HG03442 (cell line): ENCODE data around the gene RBBP5.

Experiments
- ATAC-seq: cut with Tn5 transposase; IDR thresholded peaks from one replicate; pipeline ENCODE4 v1.9.1; 2021; ENCODE audit warnings: mild to moderate bottlenecking, moderate library complexity; ENCODE audit not compliant: unreplicated experiment

The RBBP5 gene

DNA sequence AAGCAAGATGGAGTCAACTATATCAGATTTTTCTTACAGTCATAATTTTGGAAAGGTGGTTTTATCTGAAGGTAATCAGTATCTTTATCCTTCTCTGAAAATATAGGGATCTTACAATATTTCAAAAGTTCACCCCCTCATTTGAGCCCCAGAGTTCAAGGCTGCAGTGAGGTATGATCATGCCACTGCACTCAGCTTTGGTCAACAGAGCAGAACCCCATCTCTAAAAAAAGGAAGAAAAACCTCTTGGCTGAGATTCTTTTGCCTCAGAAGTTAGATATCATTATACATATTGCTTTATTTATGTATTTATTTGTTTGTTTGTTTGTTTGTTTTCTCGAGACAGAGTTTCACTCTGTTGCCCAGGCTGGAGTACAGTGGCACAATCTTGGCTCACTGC is 11.5 kb upstream of the RBBP5 start:
- ATAC-seq: no peak

DNA sequence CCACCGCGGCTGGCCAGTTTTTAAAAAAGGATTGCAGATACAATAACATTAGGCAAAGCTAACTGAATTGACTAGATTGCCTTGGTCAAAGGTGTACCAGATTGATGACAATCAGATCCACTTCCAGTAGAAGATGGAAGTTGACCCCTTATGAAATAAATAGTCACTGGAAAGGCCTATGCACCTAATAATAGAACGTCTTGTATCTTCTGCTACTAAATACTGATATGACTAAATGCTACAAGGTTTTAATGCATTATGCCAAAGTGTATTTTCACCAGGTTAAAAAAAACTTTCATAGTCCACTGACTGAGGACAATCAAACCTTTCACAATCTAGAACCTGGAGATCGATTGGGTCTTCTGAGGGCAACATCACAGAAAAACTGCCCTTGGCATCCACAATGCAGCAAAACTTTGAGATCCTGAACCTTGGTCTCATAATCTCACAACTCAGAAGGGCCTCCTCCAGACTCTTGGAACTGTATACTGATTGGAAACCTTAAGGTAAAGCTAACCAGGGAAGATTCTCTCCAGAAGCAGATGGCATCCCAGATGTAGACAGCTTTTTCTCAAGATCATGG is 7.8 kb upstream of the RBBP5 start:
- ATAC-seq: no peak

DNA sequence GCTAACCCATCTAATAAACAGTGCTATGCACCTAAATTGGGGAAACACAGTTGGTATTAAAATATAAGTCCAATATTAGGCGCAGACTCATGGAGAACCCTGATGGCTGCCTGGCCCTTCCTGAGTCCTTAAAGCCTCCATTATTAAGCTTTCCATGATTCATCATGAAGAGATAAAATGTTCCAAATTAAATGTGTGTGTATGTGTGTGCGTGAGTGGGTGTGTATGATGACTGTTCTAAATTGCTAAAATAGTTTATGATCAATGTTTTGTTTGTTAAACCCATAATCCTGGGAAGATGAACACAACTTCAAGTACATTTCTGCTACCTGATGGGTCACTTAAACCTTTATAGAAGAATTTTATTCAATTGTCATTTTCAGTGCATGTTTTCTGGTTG is 6.3 kb upstream of the RBBP5 start:
- ATAC-seq: no peak

DNA sequence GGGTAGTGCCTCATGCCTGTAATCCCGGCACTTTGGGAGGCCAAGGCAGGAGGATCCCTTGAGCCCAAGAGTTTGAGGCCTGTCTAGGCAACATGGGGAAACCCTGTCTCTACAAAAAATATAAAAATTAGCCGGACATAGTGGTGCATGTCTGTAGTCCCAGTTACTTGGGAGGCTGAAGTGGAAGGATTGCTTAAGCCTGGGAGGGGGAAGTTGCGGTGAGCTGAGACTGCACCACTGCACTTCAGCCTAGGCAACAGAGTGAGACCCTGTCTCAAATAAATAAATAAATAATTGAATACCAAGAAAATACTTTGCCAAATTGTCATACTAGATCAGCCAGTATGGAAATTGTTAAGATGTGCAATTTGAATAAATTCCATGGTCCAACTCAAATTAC is 5.9 kb upstream of the RBBP5 start:
- ATAC-seq: no peak

DNA sequence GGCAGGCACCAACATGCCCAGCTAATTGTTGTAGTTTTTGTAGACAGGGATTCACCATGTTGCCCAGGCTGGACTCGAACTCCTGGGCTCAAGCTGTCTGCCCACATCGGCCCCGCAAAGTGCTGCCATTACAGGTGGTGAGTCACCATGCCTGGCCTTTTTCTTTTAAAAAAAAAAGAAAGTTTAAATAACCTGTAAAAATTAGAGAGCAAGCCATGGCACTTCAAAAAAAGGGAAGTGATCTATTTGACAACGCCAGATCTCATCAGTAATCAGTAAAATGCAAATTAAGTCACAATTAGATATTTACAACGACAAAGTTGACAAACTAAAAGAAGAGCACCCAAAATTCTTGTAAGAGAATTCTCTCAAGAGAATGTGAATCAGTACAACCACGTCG is 2.9 kb upstream of the RBBP5 start:
- ATAC-seq: no peak

DNA sequence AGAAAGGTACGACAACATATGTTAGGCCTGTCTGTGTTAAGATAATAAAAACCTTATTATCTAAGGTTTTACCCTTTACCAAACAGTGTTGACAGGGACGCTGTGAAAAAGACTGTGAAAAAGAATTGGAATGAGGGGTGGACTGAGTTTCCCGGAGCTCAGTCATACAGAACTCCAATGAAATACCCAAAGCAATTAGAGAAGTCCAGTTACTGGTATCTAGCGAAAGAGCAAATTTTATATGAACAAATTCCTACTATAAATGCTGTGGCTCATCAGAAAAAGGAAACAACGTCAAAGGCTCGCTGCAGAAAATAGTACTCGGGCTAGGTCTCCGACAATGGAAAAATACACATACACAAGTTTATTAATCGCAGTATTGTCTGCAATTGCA is 708 bp upstream of the RBBP5 start:
- ATAC-seq: no peak

DNA sequence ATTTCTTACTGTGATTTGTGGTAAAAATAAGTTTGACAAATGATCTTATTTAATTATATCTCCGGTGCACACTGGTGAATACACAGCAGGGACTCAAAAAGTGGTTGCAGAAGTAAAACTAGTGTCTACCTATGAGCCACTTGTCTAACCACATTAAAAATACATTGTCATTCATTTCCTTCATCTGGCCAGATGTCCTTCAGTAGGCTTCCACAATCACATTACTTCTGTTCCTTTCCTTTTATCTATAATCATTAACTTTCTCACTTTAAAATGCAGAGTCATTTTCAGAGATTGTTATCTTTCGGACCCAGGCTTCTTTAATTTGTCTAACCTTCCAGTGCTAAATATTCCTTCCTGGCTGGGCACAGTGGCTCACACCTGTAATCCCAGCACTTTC is 3.0 kb downstream of the RBBP5 start:
- ATAC-seq: no peak

DNA sequence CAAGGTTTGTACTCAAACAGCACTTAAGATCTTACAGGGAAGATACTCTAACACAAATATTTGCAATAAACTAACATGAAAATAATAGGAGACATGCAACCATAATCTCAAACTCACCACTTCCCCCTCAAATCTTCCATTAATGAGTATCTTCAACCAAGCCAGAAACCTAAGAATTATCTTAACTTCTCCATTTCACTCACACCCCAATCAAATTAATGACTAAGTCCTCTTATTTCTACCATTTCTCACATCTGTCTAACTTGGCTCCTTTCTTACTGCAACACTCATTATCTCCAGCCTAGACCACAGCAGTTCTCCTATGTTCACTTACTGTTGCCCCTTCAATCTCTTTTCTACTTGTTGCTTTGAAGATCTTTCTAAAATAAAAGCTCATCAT is 10.4 kb downstream of the RBBP5 start:
- no peak for ATAC-seq

DNA sequence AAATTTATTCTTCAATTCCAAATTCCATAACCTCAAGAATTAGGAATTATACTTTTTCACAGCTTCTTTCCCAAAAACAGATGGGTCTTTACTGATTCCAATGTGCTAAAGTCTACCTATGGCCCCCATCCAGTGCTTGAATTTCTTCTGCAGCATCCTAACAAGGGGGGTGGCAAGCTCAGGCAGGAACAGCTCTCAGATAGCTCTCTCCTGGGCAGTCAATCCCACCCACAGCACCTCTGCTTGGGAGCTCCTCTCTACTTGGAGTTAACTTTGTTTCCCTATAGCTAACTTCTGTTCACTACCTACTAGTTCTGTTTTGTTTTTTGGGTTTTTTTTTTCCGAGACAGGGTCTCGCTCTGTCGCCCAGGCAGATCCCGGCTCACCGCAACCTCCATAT is 12.1 kb downstream of the RBBP5 start:
- no peak for ATAC-seq

DNA sequence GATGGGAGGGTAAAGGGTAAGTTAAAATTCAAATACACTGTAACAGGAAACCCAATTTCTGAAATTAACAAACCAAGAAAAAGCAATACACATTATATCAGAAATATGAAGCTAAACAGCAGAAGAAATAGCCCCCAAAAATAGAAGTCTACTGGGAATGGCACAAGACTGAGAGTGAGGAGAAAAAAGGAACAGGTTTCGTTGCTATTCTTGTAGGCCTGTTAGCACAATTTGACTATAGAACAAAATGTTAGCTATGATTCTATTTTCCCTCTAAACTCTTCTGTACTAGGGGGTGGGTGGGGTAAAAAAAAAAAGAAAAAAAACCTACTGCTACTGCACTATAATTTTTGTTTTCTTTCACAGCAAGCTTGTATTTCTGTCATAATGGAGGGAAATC is 12.5 kb downstream of the RBBP5 start:
- no peak for ATAC-seq

DNA sequence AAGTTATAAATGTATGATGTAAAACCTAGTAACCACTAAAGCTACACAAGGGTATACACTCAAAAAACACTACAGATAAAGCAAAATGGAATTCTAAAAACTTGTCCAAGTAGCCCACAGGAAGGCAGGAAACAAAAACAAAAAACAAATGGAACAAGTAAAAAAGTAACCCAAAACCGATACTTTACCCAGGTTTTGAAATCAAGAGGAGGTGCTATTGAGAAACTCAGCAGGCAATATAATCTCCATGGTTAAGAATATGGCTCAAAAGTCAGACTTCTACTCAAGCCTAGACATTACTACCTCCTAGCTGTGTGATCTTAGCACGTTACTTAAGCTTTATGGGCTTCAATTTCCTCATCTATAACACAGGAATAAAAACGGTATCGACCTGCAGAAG is 13.3 kb downstream of the RBBP5 start:
- no peak for ATAC-seq

DNA sequence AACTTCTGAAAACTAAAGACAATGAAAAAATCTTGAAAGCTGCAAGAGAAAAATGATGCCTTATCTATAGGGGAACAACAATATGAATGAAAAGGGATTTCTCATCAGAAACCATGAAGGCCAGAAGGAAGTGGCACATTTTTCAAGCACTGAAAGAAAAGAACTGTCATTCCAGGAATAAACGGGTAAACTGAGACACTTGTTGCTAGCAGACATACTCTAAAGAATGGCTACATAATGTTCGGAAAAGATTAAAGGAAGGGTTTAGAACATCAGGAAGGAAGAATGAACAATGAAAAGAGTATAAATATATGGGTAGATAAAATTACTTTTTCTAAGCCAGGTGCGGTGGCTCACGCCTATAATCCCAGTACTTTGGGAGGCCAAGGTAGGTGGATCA is 14.5 kb downstream of the RBBP5 start:
- no peak for ATAC-seq

DNA sequence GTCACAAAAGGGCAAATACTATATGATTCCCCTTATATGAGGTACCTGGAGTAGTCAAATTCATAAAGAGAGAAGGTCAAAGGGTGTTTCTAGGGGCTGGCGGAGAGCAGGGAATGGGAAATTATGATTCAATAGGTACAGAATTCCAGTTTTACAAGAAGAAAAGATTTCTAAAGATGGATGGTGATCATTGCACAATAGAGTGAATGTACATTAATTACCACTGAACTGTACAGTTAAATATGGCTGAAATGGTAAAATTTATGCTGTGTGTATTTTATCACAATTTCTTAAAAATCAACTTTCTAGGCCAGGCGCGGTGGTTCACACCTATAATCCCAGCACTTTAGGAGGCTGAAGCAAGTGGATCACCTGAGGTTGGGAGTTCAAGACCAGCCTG is 19.4 kb downstream of the RBBP5 start:
- ATAC-seq: no peak

DNA sequence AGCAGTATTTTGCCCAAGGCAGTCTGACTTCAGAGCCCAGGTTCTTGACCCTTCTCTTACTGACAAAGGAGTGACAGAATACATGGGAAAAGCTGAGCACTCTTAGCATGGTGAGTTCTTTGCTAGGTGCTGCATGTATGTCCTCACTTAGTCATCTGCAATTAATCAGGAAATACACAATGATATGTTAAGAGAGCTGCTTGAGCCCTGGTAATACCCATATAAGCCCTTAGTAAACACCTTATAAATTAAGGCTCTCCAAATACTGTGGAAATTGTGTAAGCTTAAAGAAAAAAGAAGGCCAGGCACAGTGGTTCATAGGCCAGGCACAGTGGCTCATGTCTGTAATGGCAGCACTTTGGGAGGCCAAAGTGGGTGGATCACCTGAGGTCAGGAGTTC is 23.5 kb downstream of the RBBP5 start:
- ATAC-seq: no peak

DNA sequence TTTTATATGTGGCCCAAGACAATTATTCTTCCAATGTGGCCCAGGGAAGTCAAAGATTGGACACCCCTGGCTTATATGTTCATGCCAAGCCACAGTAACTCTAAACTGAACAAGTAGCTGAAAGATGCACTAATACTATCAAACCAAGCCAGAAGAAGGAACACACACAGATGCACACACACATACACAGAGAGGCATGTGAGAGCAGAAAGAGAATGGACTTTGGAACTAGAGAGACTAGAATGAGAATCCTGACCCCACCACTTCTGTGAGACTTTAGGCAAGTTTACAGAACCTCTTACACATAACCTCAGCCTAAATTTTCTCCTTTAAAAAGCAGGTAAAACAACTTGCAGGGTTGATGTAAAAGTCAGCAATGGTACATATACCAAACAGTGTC is 26.4 kb downstream of the RBBP5 start:
- ATAC-seq: no peak

DNA sequence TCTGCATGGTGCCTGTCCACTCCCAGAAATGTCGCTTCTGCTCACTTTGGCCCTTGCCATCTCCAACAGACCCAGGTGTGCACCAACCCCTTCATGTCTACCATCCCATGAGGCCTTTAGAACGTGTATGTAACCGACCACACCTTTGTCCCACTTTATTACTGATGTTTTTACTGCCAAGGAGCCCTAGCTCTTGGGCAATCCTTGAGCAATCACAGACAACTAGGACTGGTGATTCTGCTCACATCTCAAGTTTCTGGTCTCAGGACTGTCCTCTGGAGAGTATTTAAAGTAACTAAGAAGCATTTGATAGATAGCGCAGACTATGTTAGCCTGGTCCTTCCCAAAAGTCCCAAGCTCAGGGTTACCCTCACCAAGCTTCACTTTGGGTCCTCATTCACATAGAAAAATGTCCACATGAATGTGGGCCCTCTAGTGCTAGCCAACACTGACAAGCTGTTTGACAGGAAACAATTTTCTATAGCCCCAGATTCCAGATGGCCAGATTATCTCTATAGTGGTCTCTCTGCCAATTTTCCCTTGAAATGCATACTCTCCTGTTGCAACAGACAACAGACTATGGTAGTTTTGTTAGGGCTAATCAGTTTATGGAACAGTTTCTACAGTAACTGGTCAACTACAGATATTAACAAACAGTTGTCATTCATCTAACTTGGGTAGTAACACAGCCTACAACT is 30.6 kb downstream of the RBBP5 start:
- ATAC-seq: no peak

DNA sequence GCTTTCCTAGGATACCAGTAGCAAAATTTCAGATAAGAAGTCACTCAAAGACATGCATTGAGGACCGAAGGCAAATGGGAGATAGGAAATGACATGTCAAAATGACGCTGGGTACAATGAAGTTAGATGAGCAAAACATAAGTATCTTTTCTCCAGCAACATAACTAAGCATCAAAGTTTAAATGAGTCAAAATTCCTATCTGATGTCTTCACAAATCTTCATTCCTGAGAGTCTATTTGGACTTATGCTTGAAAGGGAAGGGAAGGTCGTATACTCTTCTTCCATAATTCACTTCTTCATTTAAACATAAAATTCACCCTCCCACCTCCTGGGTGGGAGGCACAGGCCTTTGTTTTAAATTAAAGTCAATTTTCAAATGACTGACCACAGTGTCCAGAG is 33.4 kb downstream of the RBBP5 start:
- no peak for ATAC-seq

DNA sequence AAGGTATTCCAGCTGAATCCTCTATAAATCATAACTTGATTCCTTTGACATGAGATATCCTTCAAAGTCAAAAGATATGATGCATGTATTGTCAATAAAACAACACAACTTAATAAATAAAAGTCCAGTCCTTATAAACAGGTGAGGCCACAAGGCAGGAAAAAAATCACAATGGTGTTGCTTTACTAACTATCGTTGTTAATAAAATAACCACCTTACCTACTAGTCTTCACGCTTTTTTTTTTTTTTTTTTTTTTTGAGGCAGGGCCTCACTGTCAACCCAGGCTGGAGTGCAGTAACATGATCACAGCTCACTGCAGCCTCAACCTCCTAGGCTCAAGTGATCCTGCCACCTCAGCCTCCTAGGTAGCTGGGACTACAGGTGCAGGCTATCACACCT is 37.4 kb downstream of the RBBP5 start, which contains the start of gene TMEM81:
Gene TMEM81, minus strand, starts transcription at position 101 of the 400 bp plus-strand sequence. CDS start 140 bp downstream, outside the sequence.
- no peak for ATAC-seq

DNA sequence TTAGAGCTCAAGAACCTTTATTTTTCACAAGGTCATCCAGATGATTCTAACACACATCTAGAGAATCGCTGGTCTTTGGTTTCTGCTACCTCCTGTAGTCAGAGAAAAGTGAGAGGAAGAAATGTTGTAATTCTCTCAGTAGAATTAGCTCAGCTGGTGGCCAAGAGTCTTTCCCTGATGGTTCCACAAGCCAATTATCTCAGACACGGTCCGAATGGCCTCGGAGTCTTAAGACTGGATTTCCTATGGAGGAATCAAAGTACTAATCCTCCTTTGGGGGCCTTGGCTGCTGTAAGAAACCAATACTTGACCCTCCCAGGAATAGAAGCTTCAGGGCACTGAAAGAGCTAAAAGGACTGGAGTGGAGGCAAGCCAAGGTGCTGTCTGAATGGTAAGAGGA is 39.3 kb downstream of the RBBP5 start:
- ATAC-seq: no peak

DNA sequence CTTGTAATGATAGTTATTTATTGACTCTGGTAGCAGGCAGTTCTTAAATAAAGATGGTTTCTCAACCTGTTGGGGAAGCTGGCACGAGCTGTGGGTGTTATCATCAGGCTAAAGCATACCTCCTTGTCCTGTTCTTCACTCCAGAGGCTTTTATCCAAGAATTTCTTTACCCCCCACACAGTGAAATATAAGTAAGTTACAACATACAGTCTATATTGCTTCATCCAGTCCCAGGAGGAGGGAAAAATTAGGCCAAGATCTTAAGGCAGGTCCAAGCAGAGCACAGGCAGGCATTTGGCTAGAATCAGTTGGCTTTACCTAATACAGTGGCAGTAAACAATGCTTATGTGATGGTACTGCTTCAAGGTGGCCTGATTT is 43.9 kb downstream of the RBBP5 start:
- no peak for ATAC-seq

DNA sequence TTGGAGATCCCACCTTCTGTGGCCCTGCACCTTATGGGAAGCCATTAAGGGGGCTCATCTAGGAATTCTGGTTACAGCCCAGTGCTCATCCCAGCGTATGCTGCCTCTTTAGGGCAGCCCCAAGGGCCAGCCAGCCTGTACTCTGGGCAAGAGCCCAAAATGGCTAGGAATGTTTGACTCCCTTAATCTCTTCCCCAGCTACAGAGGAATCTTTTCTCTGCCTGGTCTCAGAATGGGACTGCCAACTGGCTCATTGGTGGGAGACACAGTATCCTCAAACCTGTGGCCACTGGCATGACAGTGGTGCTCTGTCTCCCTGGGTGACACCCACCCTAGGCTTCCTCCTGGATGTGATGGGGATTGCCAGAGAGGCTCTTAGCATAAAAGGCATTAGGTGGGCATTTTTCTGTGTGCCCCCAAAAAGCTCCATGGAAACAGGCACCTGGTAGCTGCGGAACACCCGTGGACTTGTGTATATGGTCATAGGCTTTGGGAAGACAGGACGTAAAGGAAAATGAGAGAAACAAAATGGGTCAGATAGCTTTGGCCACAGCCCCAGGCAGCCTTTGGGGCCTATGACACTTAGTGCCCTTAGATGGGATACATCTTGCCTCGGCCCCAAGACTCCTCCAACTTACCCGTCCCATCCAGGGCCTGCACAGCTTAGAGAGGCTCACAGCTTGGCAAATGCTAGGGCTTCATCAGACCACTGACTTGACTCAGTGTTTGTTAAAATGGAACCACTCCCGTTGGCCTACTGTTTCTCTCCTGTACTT is 44.4 kb downstream of the RBBP5 start:
- no peak for ATAC-seq

DNA sequence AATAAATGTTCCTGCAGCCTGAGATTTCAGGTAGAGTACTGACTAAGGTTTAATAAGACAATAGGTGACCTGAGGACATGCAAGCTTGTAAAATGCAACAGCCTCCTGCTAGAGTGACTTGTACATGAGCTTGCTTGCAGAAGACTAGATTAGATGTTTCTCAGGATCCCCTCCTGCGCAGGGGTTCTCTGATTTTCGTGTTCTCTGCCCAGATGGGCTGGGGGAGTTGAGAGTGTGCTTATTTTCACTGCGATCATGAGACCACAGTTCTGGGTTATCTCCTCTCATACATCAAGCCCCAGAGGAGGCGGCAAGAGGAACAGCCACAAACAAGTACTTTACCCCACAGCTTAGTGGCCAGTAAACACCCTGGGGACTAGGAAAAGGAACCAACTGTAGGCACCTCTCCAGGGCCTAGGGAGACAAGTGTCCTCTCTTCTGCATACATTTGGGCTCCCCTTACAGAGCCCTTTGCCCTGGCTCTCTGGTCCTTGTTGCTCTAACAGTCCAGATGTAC is 45.5 kb downstream of the RBBP5 start:
- no peak for ATAC-seq
